ENCODE results near the gene PSMA6.

The PSMA6 gene

GRCh38 chr14:35366521-35366976, 74.4 kb downstream of the PSMA6 start:
- no peak for DNase-seq (ENCODE audit: low spot score)
- ATAC-seq (ENCODE audit: low read depth): no peak
- TF ChIP-seq CTCF (IDR thresholded peaks at IDR 0.05; ENCODE audit: poor library complexity, severe bottlenecking): no peak
- H3K27me3 ChIP-seq (ENCODE audit: insufficient read depth, poor library complexity, severe bottlenecking): no peaks in the 10 kb centered on the region
- H3K36me3 ChIP-seq (ENCODE audit: low read depth): no peaks in the 10 kb centered on the region
- H3K9me3 ChIP-seq (ENCODE audit: severe bottlenecking): no peaks in the 10 kb centered on the region
- H3K4me1 ChIP-seq (ENCODE audit: insufficient read depth, poor library complexity, severe bottlenecking): peaks cover 27% of the 10 kb centered on the region
- no peak overlapping the region for H3K27ac ChIP-seq (ENCODE audit: poor library complexity, severe bottlenecking)
- no peak overlapping the region for H3K4me3 ChIP-seq (ENCODE audit: severe bottlenecking)

GRCh38 chr14:35367056-35367372, 74.8 kb downstream of the PSMA6 start:
- Histone ChIP-seq H3K4me1 (ENCODE audit: insufficient read depth, poor library complexity, severe bottlenecking) (peaks cover 27% of the 10 kb centered on the region), H3K4me3 (ENCODE audit: severe bottlenecking) (no peak overlapping the region), H3K36me3 (ENCODE audit: low read depth) (no peaks in the 10 kb centered on the region), H3K27me3 (ENCODE audit: insufficient read depth, poor library complexity, severe bottlenecking) (no peaks in the 10 kb centered on the region), H3K9me3 (ENCODE audit: severe bottlenecking) (no peaks in the 10 kb centered on the region), H3K27ac (ENCODE audit: poor library complexity, severe bottlenecking) (no peak overlapping the region)
- no peak for TF ChIP-seq CTCF (IDR thresholded peaks at IDR 0.05; ENCODE audit: poor library complexity, severe bottlenecking)
- ATAC-seq (ENCODE audit: low read depth) (no peak), DNase-seq (ENCODE audit: low spot score) (no peak)

All from RWPE2 (cell line).